ENCODE data around the gene LMX1B. TPM values are rescaled to one million over a fixed set of nuclear protein-coding genes. Genes with fewer than 3 reads are reported as not detected.

The LMX1B gene
- polyA plus RNA-seq, 1 donor from 2014 or later = not detected

DNA sequence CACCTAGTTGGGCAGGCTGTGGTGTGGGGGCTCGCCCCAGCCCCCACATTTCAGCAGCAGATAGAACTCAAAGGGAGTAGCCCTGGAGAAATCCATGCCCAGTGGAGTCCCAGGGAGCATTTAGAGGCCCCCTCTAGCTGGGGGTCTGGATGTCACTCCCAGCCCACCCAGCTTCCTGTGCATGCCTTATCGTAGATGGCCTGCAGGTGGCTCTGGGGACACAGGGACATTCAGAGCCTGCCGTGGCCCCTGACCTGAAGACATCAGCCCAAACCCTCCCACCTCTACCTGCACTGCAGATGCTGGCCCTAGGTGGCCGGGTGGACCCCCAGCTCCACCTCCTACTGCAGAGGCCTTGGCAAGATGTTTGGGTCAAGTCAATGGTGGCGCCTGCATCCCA lies 49.0 kb upstream of the LMX1B start:
- Histone ChIP-seq H3K4me3 (ENCODE audit: low read length) (no peak overlapping the region), H3K9me2 (ENCODE audit: insufficient read depth, low read length) (no peaks in the 10 kb centered on the region)

GRCh38 chr9:126565336-126566128 lies 48.2 kb upstream of the LMX1B start:
- H3K9me3 ChIP-seq (ENCODE audit: low read length) = no peaks in the 10 kb centered on the region
- H3F3A ChIP-seq (ENCODE audit: insufficient read depth, low read length, poor library complexity, severe bottlenecking) = no peaks in the 10 kb centered on the region
- no peak overlapping the region for H3K9ac ChIP-seq (ENCODE audit: low read length)
- H2AFZ ChIP-seq (ENCODE audit: low read depth, low read length) = no peak overlapping the region
- H3K27me3 ChIP-seq (ENCODE audit: insufficient read depth, low read depth, low read length) = no peaks in the 10 kb centered on the region
- H3K4me2 ChIP-seq (ENCODE audit: low read length) = no peak overlapping the region
- no peaks in the 10 kb centered on the region for H4K20me1 ChIP-seq (ENCODE audit: insufficient read depth)
- no peaks in the 10 kb centered on the region for H3K36me3 ChIP-seq (ENCODE audit: insufficient read depth, low read length)
- no peaks in the 10 kb centered on the region for H3K9me2 ChIP-seq (ENCODE audit: insufficient read depth, low read length)
- no peaks in the 10 kb centered on the region for H3K79me2 ChIP-seq (replicated peaks; ENCODE audit: insufficient read depth, low read length)
- no peak overlapping the region for H3K27ac ChIP-seq (ENCODE audit: low read length)
- no peak overlapping the region for H3K4me3 ChIP-seq (ENCODE audit: low read length)
- TF ChIP-seq EP300 (conservative IDR thresholded peaks at IDR 0.05; ENCODE audit: poor library complexity, severe bottlenecking) (no peak), POLR2AphosphoS5 (IDR thresholded peaks at IDR 0.05) (no peak), REST (IDR thresholded peaks at IDR 0.05; ENCODE audit: borderline replicate concordance) (no peak), SMC3 (conservative IDR thresholded peaks at IDR 0.05; ENCODE audit: poor library complexity) (no peak), EZH2 (IDR thresholded peaks at IDR 0.05; ENCODE audit: borderline replicate concordance, insufficient read depth, low read length, poor library complexity, severe bottlenecking) (no peak)

More for the DNA sequence above, 49.0 kb upstream of the LMX1B start:
- Histone ChIP-seq H3F3A (ENCODE audit: insufficient read depth, low read length, poor library complexity, severe bottlenecking) (no peaks in the 10 kb centered on the region), H3K4me2 (ENCODE audit: low read length) (no peak overlapping the region), H3K9me3 (ENCODE audit: low read length) (no peaks in the 10 kb centered on the region), H3K9ac (ENCODE audit: low read length) (no peak overlapping the region), H3K36me3 (ENCODE audit: insufficient read depth, low read length) (no peaks in the 10 kb centered on the region), H3K27me3 (ENCODE audit: insufficient read depth, low read depth, low read length) (no peaks in the 10 kb centered on the region), H4K20me1 (ENCODE audit: insufficient read depth) (no peaks in the 10 kb centered on the region), H2AFZ (ENCODE audit: low read depth, low read length) (no peak overlapping the region), H3K27ac (ENCODE audit: low read length) (no peak overlapping the region), H3K79me2 (replicated peaks; ENCODE audit: insufficient read depth, low read length) (no peaks in the 10 kb centered on the region)
- no peak for TF ChIP-seq TAF1 (IDR thresholded peaks at IDR 0.05; ENCODE audit: low read depth)
- TF ChIP-seq RAD21 (conservative IDR thresholded peaks at IDR 0.05) = no peak
- no peak for TF ChIP-seq REST (IDR thresholded peaks at IDR 0.05; ENCODE audit: borderline replicate concordance)
- no peak for TF ChIP-seq EP300 (conservative IDR thresholded peaks at IDR 0.05; ENCODE audit: poor library complexity, severe bottlenecking)
- no peak for TF ChIP-seq CTCF (IDR thresholded peaks at IDR 0.05; ENCODE audit: poor library complexity, severe bottlenecking)
- no peak for TF ChIP-seq EZH2 (IDR thresholded peaks at IDR 0.05; ENCODE audit: borderline replicate concordance, insufficient read depth, low read length, poor library complexity, severe bottlenecking)
- TF ChIP-seq MXI1 (conservative IDR thresholded peaks at IDR 0.05; ENCODE audit: poor library complexity, severe bottlenecking) = no peak
- no peak for TF ChIP-seq SMC3 (conservative IDR thresholded peaks at IDR 0.05; ENCODE audit: poor library complexity)
- TF ChIP-seq POLR2AphosphoS5 (IDR thresholded peaks at IDR 0.05) = no peak

All from neural cell (in vitro differentiated cells).